SHP77 (cell line): ENCODE data around the gene TNK2.
"Not testable (repeated sequence)": the region's sequence is repeated elsewhere in the genome, so short reads cannot be mapped to it uniquely, and the experiment has no call there.

Source experiments
- DNase-seq, 2 experiments: peaks; one replicate each; lab custom pipeline; 2025; lab: John Stamatoyannopoulos, UW

TNK2 gene

DNA sequence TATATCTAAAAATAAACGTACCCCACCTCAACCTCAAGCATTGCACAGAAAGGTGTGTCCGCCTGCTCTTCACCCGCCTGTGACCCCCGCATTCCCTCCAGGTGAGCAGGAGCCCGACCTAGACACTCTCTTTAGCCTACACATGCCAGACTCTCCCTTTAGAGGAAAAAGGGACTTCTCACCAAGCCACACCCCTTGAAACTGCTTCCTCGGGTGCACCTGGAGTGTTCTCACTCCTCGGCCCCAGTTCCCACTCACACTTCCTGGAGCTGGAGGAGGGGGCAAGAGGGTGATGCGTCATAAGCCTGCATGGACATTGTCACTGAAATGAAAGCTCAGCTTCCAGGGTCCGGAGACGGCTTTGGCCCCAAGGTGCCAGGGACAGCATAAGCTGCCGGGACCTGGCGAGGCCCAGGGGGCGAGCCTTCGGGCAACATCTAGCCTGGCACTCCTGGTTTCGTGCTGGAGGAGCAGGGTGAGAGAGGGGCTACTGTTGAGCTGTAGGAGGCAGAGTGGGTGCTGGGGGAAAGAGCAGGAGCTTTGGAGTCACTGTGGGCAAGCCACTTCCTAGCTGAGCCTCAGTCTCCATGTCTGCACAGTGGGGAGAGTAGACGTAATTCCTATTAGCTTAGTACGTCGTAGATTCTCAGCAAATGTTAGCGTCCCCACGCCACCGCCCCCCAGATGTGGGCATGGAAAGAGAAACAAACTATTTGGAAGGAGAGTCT, 86.8 kb downstream of the TNK2 start:
- DNase-seq, result no peak

DNA sequence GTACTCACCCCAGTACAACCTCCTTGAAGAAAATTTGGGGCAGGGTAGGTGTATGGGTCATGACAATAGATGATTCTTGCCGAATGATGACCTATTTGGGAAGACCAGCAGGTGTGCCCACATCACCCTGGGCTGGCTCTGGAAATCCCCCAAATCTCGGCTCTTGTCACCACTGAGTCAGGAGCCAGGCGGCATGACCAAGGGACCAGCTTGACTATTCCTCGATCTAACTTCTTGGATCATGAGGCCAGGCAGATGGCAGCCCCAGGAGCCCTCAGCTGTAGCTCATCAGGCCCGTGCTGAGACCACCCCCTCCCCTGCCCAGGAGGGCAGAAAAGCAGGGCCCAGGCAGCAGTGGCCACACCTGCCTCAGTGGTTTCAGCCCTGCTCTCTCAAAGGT, 87.5 kb downstream of the TNK2 start:
- DNase-seq, result no peak

DNA sequence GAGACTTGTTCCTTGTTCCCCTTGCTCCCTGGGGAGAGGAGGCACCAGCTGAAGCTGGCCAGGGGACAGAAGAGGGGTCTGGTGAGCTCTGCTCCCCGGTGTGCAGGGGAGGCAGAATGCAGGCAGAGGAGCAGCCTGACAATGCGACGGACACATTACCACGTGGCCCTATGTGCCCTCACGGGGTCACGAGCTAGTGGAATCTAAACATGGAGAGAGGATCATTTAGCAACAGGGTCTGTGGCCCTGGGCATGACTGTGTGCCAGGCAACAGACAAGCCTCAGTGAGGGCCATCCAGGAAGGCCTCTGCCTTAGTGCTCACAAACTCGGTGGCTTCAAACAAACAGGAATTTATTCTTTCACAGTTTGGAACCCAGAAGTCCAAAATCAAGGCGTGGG, 88.2 kb downstream of the TNK2 start:
- no peak for DNase-seq

DNA sequence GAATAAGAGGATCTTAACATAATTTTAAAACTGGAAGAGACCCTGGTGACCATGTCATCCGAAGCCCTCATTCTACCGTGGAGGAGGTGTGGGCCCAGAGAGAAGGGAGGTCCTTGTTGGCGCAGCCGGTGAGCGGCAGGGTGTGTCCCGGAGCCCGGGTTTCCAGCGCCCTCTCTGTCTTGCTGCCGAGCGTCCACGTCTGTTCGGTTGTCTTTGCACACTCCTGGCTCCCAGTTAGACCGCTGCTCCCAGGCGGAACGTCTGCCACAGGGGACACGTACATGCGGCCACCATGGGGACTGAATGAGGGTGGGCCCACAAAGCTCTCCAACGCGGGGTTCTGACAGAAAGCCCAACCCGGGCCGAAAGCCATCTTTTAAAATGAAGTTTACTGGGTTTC, 90.0 kb downstream of the TNK2 start:
- DNase-seq, result no peak

DNA sequence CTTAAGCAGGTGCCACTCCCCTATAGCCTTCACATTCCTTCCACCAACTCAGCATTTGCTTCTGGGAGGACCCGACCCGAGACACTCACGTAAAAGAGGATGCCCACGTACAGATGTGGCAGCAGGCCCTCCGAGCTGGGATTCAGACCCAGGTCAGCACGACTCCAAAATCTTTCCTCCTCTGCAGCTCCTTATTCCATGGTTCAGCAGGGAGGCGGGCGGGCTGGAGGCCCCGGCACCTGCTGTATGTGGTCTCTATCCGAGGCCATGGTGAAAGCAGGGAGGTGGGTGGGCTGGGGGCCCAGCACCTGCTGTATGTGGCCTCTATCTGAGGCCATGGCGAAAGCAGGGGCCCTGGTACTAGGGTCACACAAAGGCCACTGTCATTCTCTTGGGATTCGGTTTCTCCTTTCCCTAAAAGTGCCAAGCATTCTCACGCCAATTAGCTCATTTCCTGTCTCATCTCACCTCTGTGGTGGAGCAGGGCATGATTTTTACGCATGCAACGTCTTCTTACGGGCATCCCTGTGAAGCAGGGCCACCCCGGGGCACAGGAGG, 90.7 kb downstream of the TNK2 start:
- no peak for DNase-seq

DNA sequence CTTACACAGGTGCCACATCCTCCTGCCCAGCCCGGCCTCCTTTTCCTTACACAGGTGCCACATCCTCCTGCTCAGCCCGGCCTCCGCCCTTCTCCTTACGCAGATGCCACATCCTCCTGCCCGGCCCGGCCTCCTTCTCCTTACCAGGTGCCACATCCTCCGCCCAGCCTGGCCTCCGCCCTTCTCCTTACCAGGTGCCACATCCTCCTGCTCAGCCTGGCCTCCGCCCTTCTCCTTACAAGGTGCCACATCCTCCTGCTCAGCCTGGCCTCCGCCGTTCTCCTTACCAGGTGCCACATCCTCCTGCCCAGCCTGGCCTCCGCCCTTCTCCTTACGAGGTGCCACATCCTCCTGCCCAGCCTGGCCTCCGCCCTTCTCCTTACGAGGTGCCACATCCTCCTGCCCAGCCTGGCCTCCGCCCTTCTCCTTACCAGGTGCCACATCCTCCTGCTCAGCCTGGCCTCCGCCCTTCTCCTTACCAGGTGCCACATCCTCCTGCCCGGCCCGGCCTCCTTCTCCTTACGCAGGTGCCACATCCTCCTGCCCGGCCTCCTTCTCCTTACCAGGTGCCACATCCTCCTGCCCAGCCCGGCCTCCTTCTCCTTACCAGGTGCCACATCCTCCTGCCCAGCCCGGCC, 92.0 kb downstream of the TNK2 start:
- not testable (repeated sequence) for DNase-seq

DNA sequence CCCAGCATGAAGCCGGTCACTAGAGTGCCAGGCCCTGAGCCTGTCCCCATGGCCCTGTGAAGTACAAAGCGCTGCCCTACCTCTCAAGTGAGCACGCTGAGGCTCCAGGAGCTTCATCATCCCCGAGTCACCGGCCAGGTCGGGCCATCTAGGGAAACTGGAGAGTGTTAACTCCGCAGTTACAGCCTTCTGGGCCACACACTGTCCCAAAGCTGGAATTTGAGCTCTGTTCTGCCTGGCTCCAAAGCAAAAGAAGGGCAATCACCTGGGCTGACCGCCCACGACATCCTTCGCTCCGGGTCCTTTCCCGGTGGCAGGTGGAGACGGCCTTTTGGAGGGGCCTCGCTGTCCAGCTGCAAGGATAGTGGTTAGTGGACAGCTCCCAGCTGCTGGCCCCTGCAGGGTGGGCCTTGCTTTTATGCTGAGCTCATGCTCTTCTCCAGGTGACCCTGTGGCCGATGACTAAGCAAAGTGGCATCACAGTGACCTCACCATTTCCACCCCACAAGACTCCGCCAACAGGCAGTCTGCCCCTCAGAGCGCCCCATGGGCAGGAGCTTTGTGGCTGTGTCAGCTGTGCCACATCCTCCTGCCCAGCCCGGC, 93.1 kb downstream of the TNK2 start:
- DNase-seq, result no peak

DNA sequence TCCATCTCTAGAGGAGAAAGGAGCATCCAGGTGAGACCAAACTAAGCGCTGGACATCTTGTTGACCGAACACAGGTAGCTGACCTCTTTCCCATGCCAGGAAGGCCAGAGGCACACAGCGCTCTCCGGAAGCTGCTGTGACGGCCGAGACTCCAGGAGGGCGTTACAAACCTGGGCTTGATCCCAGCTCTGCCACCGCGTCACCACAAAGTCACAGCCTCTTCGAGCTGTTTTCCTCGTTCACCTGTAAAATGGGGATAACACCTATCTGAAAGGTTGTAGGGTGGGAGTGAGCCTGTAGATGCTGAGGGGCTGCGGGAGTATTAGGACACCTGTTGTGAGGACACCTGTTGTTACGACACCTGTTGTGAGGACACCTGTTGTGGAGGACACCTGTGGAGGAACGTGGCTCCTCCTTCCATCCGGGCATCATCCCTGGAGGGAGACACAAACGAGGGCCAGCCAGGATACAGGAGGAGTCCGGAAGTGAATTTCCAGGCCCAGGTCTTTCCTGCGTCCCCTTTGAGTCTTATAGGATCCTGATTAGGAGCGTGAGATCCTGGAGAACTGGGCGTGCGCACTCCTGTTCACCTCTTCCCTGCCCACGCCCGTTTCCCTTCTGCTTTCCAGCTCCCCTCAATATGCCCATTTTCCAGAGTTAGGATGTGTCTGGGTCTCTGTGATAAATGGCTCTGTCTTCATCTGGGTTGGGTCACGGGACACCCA, 94.3 kb downstream of the TNK2 start:
- no peak for DNase-seq
